Measurements from ENCODE around the gene CSPG4.
"Not testable (repeated sequence)": the region's sequence is repeated elsewhere in the genome, so short reads cannot be mapped to it uniquely, and the experiment has no call there.

Gene CSPG4

GRCh38 chr15:75738014-75738646, 25.5 kb upstream of the CSPG4 start:
- DNase-seq (ENCODE audit: low read depth) = no peak

GRCh38 chr15:75737116-75738013, 24.7 kb upstream of the CSPG4 start:
- not testable (repeated sequence) for DNase-seq (ENCODE audit: low read depth)

DNA sequence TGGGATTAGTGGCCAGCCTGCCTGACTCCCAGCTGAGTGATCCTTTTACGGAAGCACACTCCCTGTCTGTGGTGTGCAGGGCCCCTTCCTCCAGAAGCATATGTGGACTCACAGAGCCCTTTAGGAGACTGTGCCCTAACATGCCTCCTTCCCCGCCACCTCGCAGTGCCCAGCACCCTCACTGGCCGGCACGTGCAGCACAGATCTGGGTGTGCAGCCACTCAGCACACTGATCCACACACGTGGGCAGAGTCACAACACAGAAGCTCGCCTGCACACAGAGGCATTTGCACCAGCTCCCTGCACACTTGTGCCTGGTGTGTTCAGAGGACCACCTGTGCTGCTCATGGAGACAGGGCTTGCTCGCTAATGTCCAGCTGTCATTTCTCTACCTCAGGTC, 23.6 kb upstream of the CSPG4 start:
- DNase-seq (ENCODE audit: low read depth) = no peak

- not testable (repeated sequence) for DNase-seq (ENCODE audit: low read depth)
These were observed 22.5 kb upstream of the CSPG4 start for GRCh38 chr15:75734861-75735760.

- DNase-seq (ENCODE audit: low read depth) = no peak
These were observed 21.4 kb upstream of the CSPG4 start for GRCh38 chr15:75733761-75734651.

GRCh38 chr15:75732809-75733451, 20.3 kb upstream of the CSPG4 start:
- DNase-seq (ENCODE audit: low read depth) = peak; percentile 16

GRCh38 chr15:75732177-75732808, 19.6 kb upstream of the CSPG4 start:
- no peak for DNase-seq (ENCODE audit: low read depth)

DNA sequence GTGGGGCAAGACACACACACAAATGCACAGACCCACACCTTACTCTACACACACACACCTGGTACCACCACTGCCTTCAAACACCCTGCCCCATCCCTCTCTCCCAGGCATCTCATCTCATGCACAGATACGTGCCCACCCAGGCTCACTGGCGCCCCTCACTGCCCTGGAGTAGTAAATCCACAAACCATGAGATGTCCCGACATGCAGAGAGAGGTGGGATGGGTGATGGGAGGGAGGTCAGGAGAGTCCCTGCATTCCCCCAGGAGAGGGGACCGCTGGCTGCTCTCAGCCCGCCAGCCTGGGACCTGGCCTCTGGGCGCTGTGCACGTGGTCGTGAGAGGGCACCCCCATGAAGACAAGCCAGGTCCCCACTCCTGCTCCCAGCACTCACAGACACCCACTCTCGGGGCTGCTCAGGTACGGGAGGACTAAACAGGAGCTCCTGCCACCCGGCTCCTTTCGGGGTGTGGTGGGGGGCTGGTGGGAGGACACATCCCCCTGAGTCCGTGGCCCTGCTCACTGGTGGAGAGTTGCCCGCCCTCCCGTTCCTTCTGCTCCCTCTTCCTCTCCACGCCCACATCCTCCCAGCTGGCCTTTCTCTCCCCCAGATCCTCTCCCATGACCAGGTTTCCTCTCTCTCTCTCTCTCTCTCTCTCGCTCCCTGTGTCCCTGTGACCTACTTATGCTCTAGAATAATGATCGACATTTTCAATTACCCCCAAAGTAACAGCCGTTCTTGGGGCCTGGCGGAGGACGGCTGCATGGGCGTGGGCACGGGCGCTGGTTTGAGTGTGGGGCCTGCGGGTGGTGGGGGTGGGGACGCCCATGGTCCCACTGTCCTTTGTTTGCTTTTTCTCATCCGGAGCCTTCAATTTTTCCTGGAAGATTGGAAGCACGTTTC, 18.9 kb upstream of the CSPG4 start:
- DNase-seq (ENCODE audit: low read depth) = no peak

- DNase-seq (ENCODE audit: low read depth) = not testable (repeated sequence)
These were observed 18.0 kb upstream of the CSPG4 start for GRCh38 chr15:75730376-75731247.

DNA sequence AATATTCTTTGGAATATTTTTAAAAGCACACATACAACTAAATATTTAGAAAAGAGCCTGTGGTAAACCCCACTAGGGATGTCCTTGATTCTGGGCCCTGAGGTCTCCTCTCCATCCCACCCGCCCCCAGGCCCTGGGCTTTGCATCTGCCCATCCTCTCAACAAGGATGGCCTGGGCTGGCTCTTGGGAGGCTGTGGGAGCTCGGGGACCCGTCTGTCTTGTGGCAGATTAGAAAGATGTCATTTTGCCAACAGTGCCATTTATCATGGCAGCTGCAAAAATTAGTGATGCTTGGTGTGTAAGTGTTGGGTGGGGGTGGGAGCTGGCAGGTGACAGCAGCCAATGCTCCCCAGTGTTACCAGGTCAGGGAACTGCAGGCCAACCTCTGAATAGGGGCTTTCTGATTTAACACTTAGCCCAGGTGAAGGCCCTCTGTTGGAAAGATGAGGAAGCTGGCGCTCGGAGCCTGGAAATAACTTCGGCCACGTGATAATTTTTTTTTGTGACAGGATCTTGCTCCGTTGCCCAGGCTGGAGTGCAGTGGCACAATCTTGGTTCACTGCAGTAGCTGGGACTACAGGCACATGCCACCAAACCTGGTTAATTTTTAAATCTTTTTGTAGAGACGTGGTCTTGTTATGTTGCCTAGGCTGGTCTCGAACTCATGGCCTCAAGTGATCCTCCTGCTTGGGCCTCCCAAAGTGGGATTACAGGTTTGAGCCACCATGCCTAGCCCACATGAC, 16.9 kb upstream of the CSPG4 start:
- no peak for DNase-seq (ENCODE audit: low read depth)

GRCh38 chr15:75727851-75728715, 15.4 kb upstream of the CSPG4 start:
- DNase-seq (ENCODE audit: low read depth) = peak; percentile 65

DNA sequence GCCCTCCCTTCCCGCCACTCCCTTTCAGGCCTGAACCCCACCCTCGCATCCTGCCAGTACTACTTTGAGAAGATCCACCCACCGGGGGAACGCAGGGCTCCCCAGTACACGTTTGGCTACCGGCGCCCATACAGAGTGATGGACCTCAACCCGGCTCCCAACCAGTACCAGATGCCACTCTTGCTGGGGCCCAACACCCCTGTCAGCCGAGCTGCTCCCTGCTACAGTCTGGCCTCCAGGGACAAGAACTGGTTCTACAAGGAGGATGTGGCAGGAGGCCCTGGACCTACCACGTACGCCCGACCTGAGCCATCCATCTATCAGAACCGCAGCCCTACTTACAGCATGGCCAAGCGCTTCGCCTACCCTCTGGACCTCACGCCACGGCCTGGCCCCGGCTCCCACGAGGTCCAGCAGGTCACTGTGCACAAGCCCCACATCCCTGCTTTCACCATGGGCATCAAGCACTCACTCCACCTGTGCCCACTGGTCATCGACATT, 14.4 kb upstream of the CSPG4 start:
- no peak for DNase-seq (ENCODE audit: low read depth)

- no peak for DNase-seq (ENCODE audit: low read depth)
These were observed 13.3 kb upstream of the CSPG4 start for GRCh38 chr15:75725719-75726607.

DNA sequence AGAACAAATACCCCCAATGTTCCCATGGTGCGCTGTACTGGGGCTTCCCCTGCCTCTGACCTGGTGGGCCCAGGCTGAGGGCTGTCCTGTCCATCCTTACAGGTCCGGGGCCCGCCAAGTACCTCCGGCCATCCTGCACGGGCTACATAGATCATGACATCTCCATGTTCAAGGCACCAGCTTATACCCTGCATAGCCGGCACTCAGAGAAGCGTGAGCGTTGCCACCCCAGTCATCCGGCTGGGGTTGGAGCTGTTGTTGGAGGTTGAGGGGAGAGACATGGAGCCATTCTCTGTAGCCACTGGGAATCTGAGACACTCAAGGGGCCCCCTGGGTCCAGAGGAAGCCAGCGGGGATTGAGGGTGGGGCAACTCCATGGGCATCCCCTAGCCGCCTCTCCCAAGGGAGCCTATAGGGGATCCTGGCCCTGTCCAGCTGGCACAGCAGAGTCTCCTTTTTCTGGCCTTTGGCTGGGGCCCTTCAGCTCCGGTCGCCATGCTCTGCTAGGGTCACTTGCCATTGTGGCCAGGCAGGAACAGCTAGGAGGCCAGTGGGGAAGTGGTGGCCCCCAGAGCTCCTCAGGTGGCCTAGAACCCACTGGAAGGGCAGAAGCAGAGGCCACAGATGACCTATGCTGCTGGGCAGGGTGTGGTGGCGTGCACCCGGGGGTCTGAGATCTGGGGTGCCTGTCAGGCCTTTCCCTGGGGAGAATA, 12.5 kb upstream of the CSPG4 start:
- DNase-seq (ENCODE audit: low read depth) = no peak

Measured in T follicular helper cell (primary cell).